Left kidney (tissue), 2 donors: ENCODE data around the gene PDCD7. TPM values are rescaled to one million over a fixed set of nuclear protein-coding genes. Genes with fewer than 3 reads are reported as not detected.
"Not testable (repeated sequence)": the region's sequence is repeated elsewhere in the genome, so short reads cannot be mapped to it uniquely, and the experiment has no call there.

Experiments
- DNase-seq: peaks from one replicate; pipeline ENCODE4 v3.0.0-alpha.2; 2013
- polyA plus RNA-seq: library from polyadenylated mRNA; unstranded; fragments of 120-200 nt; gene quantifications from one replicate; pipeline ENCODE4 v1.2.1, GENCODE V29; 2013; ENCODE audit not compliant: insufficient read length

Gene PDCD7
- polyA plus RNA-seq, 1 donor, result 36.1 TPM

DNA sequence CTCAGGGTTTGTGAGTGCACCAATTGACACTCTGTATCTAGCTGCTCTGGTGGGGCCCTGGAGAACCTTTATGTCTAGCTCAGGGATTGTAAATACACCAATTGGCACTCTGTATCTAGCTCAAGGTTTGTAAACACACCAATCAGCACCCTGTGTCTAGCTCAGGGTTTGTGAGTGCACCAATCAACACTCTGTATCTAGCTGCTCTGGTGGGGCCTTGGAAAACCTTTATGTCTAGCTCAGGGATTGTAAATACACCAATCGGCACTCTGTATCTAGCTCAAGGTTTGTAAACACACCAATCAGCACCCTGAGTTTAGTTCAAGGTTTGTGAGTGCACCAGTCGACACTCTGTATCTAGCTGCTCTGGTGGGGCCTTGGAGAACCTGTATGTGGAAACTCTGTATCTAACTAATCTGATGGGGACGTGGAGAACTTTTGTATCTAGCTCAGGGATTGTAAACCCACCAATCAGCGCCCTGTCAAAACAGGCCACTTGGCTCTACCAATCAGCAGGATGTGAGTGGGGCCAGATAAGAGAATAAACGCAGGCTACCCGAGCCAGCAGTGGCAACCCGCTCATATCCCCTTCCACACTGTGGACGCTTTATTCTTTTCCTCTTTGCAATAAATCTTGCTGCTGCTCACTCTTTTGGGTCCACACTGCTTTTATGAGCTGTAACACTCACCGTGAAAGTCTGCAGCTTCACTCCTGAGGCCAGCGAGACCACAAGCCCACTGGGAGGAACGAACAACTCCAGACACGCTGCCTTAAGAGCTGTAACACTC lies 57.8 kb downstream of the PDCD7 start:
- DNase-seq, result not testable (repeated sequence)

- DNase-seq, result not testable (repeated sequence)
Observed at GRCh38 chr15:65074946-65075345, 58.7 kb downstream of the PDCD7 start.

GRCh38 chr15:65072617-65073016 lies 61.0 kb downstream of the PDCD7 start:
- DNase-seq, result no peak

DNA sequence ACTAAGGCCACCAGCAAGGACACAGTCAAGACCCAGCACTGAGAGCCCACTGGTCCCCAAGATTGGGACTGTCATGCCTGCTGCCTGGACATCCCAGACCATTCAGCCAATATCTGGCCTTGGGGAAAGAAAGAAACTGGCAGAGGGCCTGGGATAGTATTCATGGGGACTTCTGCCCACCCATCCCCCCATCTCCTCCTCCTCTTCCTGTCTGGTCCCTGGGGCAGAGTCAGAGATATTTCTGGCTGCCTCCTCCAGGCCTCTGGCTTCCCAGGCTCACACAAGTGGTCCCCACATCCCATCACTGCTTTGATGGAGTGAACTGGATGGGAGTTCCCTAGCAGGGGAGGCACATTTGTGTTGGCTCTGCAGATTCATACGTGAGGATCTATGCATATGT lies 61.6 kb downstream of the PDCD7 start:
- DNase-seq, result no peak

DNA sequence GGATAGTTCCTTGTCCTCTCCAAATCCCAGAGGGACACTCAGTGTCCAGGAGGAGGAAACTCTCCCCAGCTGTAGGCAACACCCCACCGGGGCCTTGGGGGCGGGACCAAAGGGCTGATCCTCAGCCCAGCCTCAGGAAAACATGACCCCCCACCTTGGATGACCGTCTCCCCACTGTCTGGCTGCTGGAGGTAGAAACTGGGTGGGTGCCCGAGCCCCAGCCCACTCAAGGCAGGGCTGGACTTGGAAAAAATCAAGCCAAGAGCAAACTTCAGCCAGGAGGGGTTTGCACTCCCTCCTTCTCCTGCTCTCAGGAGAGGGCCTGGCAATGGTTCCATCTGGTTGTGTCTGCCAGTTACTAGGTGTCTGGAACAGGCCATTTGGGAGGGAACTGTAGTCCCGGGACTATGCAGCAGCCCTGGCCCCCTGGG lies 62.2 kb downstream of the PDCD7 start:
- DNase-seq, result no peak

DNA sequence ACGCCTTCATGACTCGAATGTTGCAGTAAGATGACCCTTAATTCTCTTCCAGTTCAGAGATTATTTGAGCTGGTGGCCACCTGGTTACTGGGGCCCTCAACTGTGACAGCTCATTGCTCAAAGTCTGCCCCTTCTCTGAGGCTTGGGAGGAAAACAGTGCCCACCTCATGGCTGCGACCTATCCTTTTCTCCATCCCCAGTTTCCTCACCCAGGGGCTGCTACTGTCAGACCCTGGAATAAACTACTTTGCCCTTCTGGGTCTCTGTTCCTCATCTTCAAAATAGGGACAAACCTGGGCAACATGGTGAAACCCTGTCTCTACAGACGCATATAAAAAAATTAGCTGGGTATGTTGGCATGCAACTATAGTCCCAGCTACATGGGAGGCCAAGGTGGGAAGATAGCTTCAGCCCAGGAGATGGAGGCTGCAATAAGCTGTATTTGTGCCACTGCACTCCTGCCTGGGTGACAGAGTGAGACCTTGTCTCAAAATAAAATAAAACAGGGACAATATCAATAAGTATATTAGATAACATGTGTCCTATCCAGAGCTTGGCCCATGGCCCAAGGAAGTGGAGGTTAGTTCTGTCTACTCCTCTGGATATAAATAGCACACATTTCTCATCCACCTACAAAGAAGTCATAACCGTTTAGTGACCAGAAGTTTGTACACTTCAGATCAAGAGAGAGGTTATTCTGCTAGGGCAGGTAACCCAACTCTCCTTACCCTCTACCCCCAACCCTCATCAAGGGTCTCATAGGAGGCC lies 63.6 kb downstream of the PDCD7 start:
- DNase-seq, result no peak

DNA sequence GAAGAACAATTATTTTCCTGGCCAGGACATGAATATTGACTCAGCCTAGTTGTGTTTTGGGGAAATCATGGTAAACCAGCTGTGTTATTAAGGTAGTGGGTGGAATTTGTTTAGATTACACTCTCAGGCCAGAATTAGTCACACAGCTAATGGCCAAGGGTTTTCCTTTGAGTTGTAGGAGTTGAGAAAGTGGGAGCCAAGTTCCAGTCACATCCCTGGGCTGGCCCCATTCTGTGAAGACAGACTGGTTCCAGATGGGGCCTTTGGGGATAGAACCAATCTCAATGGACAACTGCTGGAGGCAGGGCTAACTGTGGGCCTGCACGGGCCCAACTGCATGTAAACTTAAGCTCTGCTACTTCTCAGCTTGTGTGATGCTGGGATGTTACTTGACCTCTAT lies 64.4 kb downstream of the PDCD7 start:
- no peak for DNase-seq

- no peak for DNase-seq
Observed at GRCh38 chr15:65068403-65068788, 65.2 kb downstream of the PDCD7 start.

GRCh38 chr15:65067645-65068402 lies 65.8 kb downstream of the PDCD7 start, which contains the start of gene RASL12:
RASL12 (minus strand) TSS chr15:65067991; CDS start chr15:65067835, 156 bp downstream.
- DNase-seq, result no peak

Other genes with a start within 250 kb of the PDCD7 start
- gene ANKDD1A, start 221.9 kb downstream of the PDCD7 start, polyA plus RNA-seq, result 8.8 TPM
- gene SPG21, start 143.9 kb downstream of the PDCD7 start, polyA plus RNA-seq, result 135 TPM
- gene MTFMT, start 104.2 kb downstream of the PDCD7 start, polyA plus RNA-seq, result 19.9 TPM
- 8.3 TPM for gene SLC51B, start 88.4 kb downstream of the PDCD7 start, polyA plus RNA-seq
- 6.1 TPM for gene RASL12, start 65.8 kb downstream of the PDCD7 start, polyA plus RNA-seq
- gene KBTBD13, start 57.1 kb downstream of the PDCD7 start, polyA plus RNA-seq, result 0.07 TPM
- gene UBAP1L, start 18.6 kb downstream of the PDCD7 start, polyA plus RNA-seq, result 6.9 TPM
- 76.1 TPM for gene CLPX, start 51.5 kb upstream of the PDCD7 start, polyA plus RNA-seq
- gene CILP, start 77.7 kb upstream of the PDCD7 start, polyA plus RNA-seq, result 3.8 TPM
- 17.9 TPM for gene PARP16, start 153.1 kb upstream of the PDCD7 start, polyA plus RNA-seq
- not detected for gene RNU5A-1, start 162.2 kb upstream of the PDCD7 start, polyA plus RNA-seq
- gene RNU5B-1, start 170.9 kb upstream of the PDCD7 start, polyA plus RNA-seq, result not detected
- 8.1 TPM for gene IGDCC3, start 244.2 kb upstream of the PDCD7 start, polyA plus RNA-seq